SK-N-SH treated with all-trans-retinoic acid at 6 μM for 48 hours (cell line): ENCODE results near the gene SEPTIN8.
"Not testable (repeated sequence)": the region's sequence is repeated elsewhere in the genome, so short reads cannot be mapped to it uniquely, and the experiment has no call there.

Source experiments
- ATAC-seq: fragments of 200-7000 bp; cut with Tn5 transposase; 3 replicates; pipeline ENCODE4 v1.9.1; 2020; ENCODE audit warnings: mild to moderate bottlenecking, moderate library complexity
- BACH2 ChIP-seq: fragments of 250-450 bp; sonication (Bioruptor Pico); IDR thresholded peaks from 2 replicates; pipeline ENCODE4 v1.9.0; 2021; ENCODE audit warnings: mild to moderate bottlenecking, borderline replicate concordance
- CSDC2 ChIP-seq: fragments of 250-450 bp; sonication (Bioruptor Pico); IDR thresholded peaks from 2 replicates; pipeline ENCODE4 v1.5.0; 2020; ENCODE audit warnings: mild to moderate bottlenecking, moderate library complexity
- CSRNP3 ChIP-seq: fragments of 250-450 bp; sonication (Bioruptor Pico); IDR thresholded peaks from 2 replicates; pipeline ENCODE4 v1.5.1; 2021; ENCODE audit warnings: mild to moderate bottlenecking, moderate library complexity
- ESRRG ChIP-seq: fragments of 250-450 bp; sonication (Bioruptor Pico); IDR thresholded peaks from 2 replicates; pipeline ENCODE4 v1.6.1; 2021; ENCODE audit warnings: mild to moderate bottlenecking
- GLIS3 ChIP-seq: fragments of 250-450 bp; sonication (Bioruptor Pico); IDR thresholded peaks from 2 replicates; pipeline ENCODE4 v1.5.0; 2020; ENCODE audit warnings: mild to moderate bottlenecking, moderate library complexity
- ISL1 ChIP-seq: fragments of 250-450 bp; sonication (Bioruptor Pico); IDR thresholded peaks from 2 replicates; pipeline ENCODE4 v2.1.2; 2022; ENCODE audit warnings: mild to moderate bottlenecking, moderate library complexity
- OSR1 ChIP-seq: fragments of 250-450 bp; sonication (Bioruptor Pico); IDR thresholded peaks from 2 replicates; pipeline ENCODE4 v1.8.0; 2022; ENCODE audit warnings: moderate library complexity, mild to moderate bottlenecking, inconsistent platforms
- PPARA ChIP-seq: fragments of 250-450 bp; sonication (Bioruptor Pico); IDR thresholded peaks from 2 replicates; pipeline ENCODE4 v1.5.0; 2020; ENCODE audit warnings: mild to moderate bottlenecking, borderline replicate concordance
- RARB ChIP-seq: fragments of 250-450 bp; sonication (Bioruptor Pico); IDR thresholded peaks from 2 replicates; pipeline ENCODE4 v1.8.0; 2021; ENCODE audit warnings: mild to moderate bottlenecking, moderate library complexity
- SNAI2 ChIP-seq: fragments of 250-450 bp; sonication (Bioruptor Pico); IDR thresholded peaks from 2 replicates; pipeline ENCODE4 v1.5.0; 2020; ENCODE audit warnings: mild to moderate bottlenecking, moderate library complexity
- TOX ChIP-seq: fragments of 250-450 bp; sonication (Bioruptor Pico); IDR thresholded peaks from 2 replicates; pipeline ENCODE4 v1.8.0; 2021; ENCODE audit warnings: mild to moderate bottlenecking, moderate library complexity, borderline replicate concordance
- TSHZ2 ChIP-seq: fragments of 250-450 bp; sonication (Bioruptor Pico); IDR thresholded peaks from 2 replicates; pipeline ENCODE4 v1.5.0; 2020; ENCODE audit warnings: mild to moderate bottlenecking, moderate library complexity
- ZC3H10 ChIP-seq: fragments of 250-450 bp; sonication (Bioruptor Pico); IDR thresholded peaks from 2 replicates; pipeline ENCODE4 v1.5.1; 2021; ENCODE audit warnings: mild to moderate bottlenecking, moderate library complexity
- ZFP3 ChIP-seq: fragments of 250-450 bp; sonication (Bioruptor Pico); IDR thresholded peaks from 2 replicates; pipeline ENCODE4 v1.5.0; 2020; ENCODE audit warnings: mild to moderate bottlenecking, moderate library complexity
- ZFP30 ChIP-seq: fragments of 450-650 bp; formaldehyde crosslinking; IDR thresholded peaks from 2 replicates; pipeline ENCODE4 v1.5.0; 2022; ENCODE audit warnings: mild to moderate bottlenecking, moderate library complexity
- ZNF565 ChIP-seq: fragments of 450-650 bp; formaldehyde crosslinking; conservative IDR thresholded peaks from 2 replicates; pipeline ENCODE4 v1.5.0; 2020; ENCODE audit warnings: low read depth, mild to moderate bottlenecking, moderate library complexity
- ZNF70 ChIP-seq: fragments of 450-650 bp; formaldehyde crosslinking; IDR thresholded peaks from 2 replicates; pipeline ENCODE4 v1.5.0; 2020; ENCODE audit warnings: mild to moderate bottlenecking, moderate library complexity
- ZNF8 ChIP-seq: fragments of 450-650 bp; formaldehyde crosslinking; IDR thresholded peaks from 2 replicates; pipeline ENCODE4 v1.5.0; 2020; ENCODE audit warnings: mild to moderate bottlenecking, moderate library complexity
- TF ChIP-seq, protein P1 (sequence below): fragments of 250-450 bp; sonication (Bioruptor Pico); IDR thresholded peaks from 2 replicates; pipeline ENCODE4 v1.8.0; 2021; ENCODE audit warnings: low read depth, mild to moderate bottlenecking, moderate library complexity, borderline replicate concordance
- TF ChIP-seq, protein P2 (sequence below): fragments of 250-450 bp; sonication (Bioruptor Pico); IDR thresholded peaks from 2 replicates; pipeline ENCODE4 v1.8.0; 2020; ENCODE audit warnings: mild to moderate bottlenecking, moderate library complexity, borderline replicate concordance

Gene SEPTIN8

DNA sequence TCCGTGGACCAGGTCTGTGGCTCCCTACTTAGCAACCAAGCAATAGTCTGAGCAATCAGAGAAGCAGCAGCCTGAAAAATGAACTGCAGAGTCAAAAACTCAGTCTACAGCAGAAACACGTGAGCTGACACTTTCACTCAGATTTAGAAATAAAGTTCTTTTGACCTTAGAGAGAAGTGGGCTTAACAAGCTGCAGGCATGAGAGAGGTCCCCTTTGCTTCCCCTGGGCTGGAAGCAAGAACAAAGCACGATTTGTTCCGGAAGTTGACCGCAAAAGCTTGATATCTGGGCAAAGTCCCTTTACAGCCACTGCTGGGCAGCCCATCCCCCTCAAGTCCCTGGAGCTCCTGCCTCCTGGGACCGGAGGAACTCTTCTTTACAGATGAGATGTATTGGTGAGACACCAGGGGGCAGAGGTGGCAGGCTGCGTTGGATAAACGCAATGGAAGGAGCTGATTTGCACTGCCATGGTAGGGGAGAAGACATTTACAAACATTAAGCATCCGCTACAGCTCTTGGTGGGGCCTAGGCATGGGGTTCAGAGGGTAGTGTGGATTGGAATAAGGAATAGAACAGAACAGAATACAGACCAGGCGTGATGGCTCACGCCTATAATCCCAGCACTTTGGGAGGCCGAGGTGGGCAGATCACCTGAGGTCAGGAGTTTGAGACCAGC is 30.3 kb upstream of the SEPTIN8 start:
- no peak for TF ChIP-seq ZFP3 (CRISPR knock-in tag)
- TF ChIP-seq ESRRG (CRISPR knock-in tag), result no peak
- TF ChIP-seq ZNF70 (CRISPR knock-in tag), result no peak
- TF ChIP-seq GLIS3 (CRISPR knock-in tag), result no peak
- TF ChIP-seq ZFP30, result no peak
- TF ChIP-seq RARB (CRISPR knock-in tag), result no peak
- TF ChIP-seq CSDC2 (CRISPR knock-in tag), result no peak
- TF ChIP-seq ISL1 (CRISPR knock-in tag), result no peak
- no peak for TF ChIP-seq PPARA
- TF ChIP-seq, protein P1, sequence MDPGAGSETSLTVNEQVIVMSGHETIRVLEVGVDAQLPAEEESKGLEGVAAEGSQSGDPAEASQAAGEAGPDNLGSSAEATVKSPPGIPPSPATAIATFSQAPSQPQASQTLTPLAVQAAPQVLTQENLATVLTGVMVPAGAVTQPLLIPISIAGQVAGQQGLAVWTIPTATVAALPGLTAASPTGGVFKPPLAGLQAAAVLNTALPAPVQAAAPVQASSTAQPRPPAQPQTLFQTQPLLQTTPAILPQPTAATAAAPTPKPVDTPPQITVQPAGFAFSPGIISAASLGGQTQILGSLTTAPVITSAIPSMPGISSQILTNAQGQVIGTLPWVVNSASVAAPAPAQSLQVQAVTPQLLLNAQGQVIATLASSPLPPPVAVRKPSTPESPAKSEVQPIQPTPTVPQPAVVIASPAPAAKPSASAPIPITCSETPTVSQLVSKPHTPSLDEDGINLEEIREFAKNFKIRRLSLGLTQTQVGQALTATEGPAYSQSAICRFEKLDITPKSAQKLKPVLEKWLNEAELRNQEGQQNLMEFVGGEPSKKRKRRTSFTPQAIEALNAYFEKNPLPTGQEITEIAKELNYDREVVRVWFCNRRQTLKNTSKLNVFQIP (CRISPR knock-in tag), result no peak
- TF ChIP-seq ZNF565, result no peak
- TF ChIP-seq SNAI2 (CRISPR knock-in tag), result no peak
- TF ChIP-seq BACH2 (CRISPR knock-in tag), result no peak
- TF ChIP-seq TSHZ2 (CRISPR knock-in tag), result no peak
- TF ChIP-seq TOX (CRISPR knock-in tag), result no peak
- TF ChIP-seq, all 23 proteins: peak for 0
- peak; percentile 60; the same call in 2 of the 3 replicates for ATAC-seq

- not testable (repeated sequence) for ATAC-seq
Measured at GRCh38 chr5:132806804-132807162, 29.7 kb upstream of the SEPTIN8 start.

GRCh38 chr5:132805872-132806271 is 28.8 kb upstream of the SEPTIN8 start:
- not testable (repeated sequence) for ATAC-seq

DNA sequence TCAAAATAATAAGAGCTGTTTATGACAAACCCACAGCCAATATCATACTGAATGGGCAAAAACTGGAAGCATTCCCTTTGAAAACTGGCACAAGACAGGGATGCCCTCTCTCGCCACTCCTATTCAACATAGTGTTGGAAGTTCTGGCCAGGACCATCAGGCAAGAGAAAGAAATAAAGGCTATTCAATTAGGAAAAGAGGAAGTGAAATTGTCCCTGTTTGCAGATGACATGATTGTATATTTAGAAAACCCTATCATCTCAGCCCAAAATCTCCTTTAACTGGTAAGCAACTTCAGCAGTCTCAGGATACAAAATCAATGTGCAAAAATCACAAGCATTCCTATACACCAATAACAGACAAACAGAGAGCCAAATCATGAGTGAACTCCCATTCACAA is 27.2 kb upstream of the SEPTIN8 start:
- not testable (repeated sequence) for ATAC-seq

GRCh38 chr5:132802685-132803066 is 25.6 kb upstream of the SEPTIN8 start:
- ATAC-seq, result not testable (repeated sequence)

- no peak for ATAC-seq
- TF ChIP-seq RARB (CRISPR knock-in tag), result no peak
- TF ChIP-seq OSR1, result no peak
- no peak for TF ChIP-seq ZNF565
- no peak for TF ChIP-seq PPARA
- no peak for TF ChIP-seq TSHZ2 (CRISPR knock-in tag)
- TF ChIP-seq CSRNP3 (CRISPR knock-in tag), result no peak
- no peak for TF ChIP-seq ZC3H10
- no peak for TF ChIP-seq ZNF8 (CRISPR knock-in tag)
- no peak for TF ChIP-seq ISL1 (CRISPR knock-in tag)
- TF ChIP-seq ZNF70 (CRISPR knock-in tag), result no peak
- TF ChIP-seq, protein P2, sequence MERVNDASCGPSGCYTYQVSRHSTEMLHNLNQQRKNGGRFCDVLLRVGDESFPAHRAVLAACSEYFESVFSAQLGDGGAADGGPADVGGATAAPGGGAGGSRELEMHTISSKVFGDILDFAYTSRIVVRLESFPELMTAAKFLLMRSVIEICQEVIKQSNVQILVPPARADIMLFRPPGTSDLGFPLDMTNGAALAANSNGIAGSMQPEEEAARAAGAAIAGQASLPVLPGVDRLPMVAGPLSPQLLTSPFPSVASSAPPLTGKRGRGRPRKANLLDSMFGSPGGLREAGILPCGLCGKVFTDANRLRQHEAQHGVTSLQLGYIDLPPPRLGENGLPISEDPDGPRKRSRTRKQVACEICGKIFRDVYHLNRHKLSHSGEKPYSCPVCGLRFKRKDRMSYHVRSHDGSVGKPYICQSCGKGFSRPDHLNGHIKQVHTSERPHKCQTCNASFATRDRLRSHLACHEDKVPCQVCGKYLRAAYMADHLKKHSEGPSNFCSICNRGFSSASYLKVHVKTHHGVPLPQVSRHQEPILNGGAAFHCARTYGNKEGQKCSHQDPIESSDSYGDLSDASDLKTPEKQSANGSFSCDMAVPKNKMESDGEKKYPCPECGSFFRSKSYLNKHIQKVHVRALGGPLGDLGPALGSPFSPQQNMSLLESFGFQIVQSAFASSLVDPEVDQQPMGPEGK (CRISPR knock-in tag), result no peak
- no peak for TF ChIP-seq ZFP30
- no peak for TF ChIP-seq TOX (CRISPR knock-in tag)
- TF ChIP-seq, protein P1 (CRISPR knock-in tag), result no peak
Measured at GRCh38 chr5:132802044-132802684, 25.1 kb upstream of the SEPTIN8 start.
